Thoracic aorta (tissue), 2 donors: ENCODE data around the gene NCKAP1. TPM values are rescaled to one million over a fixed set of nuclear protein-coding genes. Genes with fewer than 3 reads are reported as not detected.
"Not testable (repeated sequence)": the region's sequence is repeated elsewhere in the genome, so short reads cannot be mapped to it uniquely, and the experiment has no call there.

ENCODE experiments used
- ATAC-seq: fragments of 150-250 bp; one replicate; pipeline ENCODE4 v1.8.0; 2017; ENCODE audit warnings: low read depth; ENCODE audit not compliant: insufficient number of reproducible peaks, low FRiP score
- DNase-seq: peaks from one replicate; pipeline ENCODE4 v3.0.0-alpha.2; 2020; ENCODE audit warnings: low spot score
- H3K27ac ChIP-seq, 2 donors: fragments of 200-600 bp; sonication (generic); 1 replicate in 1 of 2; 2 replicates in 1 of 2; pipeline ENCODE4 v1.5.1; 2016; ENCODE audit warnings: mild to moderate bottlenecking in 2 of 2, moderate library complexity in 2 of 2
- H3K27me3 ChIP-seq: fragments of 200-600 bp; sonication (generic); replicated peaks from 2 replicates; pipeline ENCODE4 v1.6.0; 2016; ENCODE audit warnings: mild to moderate bottlenecking; ENCODE audit not compliant: insufficient read depth
- H3K36me3 ChIP-seq: fragments of 200-600 bp; sonication (generic); one replicate; pipeline ENCODE4 v1.5.1; 2016
- H3K4me1 ChIP-seq, 2 donors: fragments of 200-600 bp; sonication (generic); 1 replicate in 1 of 2; 2 replicates in 1 of 2; pipeline versions ENCODE4 v1.5.1 to v1.6.0; 2016; ENCODE audit warnings: low read depth in 2 of 2, mild to moderate bottlenecking in 1 of 2; ENCODE audit not compliant: control insufficient read depth in 1 of 2
- H3K4me3 ChIP-seq: fragments of 200-600 bp; sonication (generic); 2 replicates; pipeline ENCODE4 v1.5.1; 2016; ENCODE audit warnings: mild to moderate bottlenecking
- H3K9me3 ChIP-seq: fragments of 200-600 bp; sonication (generic); 2 replicates; pipeline ENCODE4 v1.5.1; 2016
- total RNA-seq, 2 donors: library from RNA; depleted of rRNA; stranded (reverse); fragments of >200 nt; gene quantifications; one replicate each; pipeline versions ENCODE4 v1.1.0 to v1.2.3, GENCODE V29; 2016
- TF ChIP-seq, protein P1 (sequence below): fragments of 200-600 bp; sonication (generic); IDR thresholded peaks from one replicate; pipeline ENCODE4 v1.5.1; 2019; ENCODE audit warnings: antibody characterized with exemption

Gene NCKAP1
- total RNA-seq, 2 donors from 2014 or later: 116 to 159 TPM

DNA sequence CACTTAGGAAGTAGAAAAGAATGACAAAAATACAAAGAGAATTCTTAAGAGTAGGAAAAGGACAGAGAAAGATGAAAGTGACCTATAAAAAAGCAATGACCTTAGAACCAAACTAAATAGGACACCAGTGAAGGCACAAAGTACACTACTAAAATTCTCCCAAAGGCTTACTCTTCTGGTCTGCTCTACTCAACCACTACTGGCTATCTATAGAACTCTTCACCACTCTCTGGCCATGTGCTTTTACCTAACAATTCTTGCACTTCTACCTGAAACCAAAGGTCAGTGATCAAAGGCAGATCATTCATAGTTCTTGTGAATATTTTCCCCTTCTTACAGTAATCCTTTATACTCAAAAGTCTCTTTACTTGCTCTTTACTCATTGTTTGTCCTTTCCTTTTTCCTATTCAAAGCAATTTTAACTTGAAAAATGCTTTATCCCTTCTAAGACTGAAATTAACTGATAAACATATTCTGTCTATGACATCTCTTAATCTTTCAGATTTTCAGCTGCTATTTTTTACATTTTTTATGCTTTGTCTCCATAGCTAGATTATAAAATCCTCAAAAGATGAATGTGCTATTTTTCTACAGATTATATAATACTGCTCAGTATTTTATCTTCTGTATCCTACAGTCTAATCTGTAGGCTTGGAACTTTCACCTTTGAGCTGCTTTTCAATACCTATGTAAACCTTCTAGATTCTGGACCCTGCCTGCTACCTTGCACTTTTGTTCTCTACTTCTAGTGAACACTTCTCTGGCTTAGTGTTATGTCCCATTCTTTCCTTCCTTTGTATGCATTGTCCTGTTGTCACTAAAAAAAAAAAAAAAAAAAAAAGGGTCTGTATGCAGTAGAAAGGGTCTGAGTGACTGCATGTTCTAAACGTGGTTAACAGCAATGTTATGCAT is 64.6 kb downstream of the NCKAP1 start:
- peak overlapping the region in 1 of 2 donors; percentile 39 for H3K27ac ChIP-seq

DNA sequence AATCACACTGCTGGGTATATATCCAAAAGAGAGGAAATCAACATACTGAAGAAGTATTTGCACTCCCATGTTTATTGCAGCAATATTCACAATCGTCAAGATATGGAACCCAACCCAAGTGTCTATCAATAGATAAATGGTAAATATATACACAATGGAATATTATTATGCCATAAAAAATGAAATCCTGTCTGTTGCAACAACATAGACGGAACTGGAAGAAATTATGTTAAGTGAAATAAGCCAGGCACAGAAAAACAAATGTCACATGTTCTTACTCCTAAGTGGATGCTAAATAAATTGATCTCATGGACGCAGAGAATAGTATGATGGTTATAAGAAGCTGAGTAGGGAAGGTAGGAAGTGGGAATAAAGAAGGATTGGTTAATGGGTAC is 65.7 kb downstream of the NCKAP1 start:
- Histone ChIP-seq H3K27me3 (no peaks in the 10 kb centered on the region), H3K27ac (no peak overlapping the region), H3K36me3 (no peaks in the 10 kb centered on the region), H3K9me3 (no peaks in the 10 kb centered on the region), H3K4me1 (peaks cover 3 to 14% of the 10 kb centered on the region in 2 donors), H3K4me3 (no peak overlapping the region)
- ATAC-seq (no peak), DNase-seq (no peak)
- TF ChIP-seq, protein P1, sequence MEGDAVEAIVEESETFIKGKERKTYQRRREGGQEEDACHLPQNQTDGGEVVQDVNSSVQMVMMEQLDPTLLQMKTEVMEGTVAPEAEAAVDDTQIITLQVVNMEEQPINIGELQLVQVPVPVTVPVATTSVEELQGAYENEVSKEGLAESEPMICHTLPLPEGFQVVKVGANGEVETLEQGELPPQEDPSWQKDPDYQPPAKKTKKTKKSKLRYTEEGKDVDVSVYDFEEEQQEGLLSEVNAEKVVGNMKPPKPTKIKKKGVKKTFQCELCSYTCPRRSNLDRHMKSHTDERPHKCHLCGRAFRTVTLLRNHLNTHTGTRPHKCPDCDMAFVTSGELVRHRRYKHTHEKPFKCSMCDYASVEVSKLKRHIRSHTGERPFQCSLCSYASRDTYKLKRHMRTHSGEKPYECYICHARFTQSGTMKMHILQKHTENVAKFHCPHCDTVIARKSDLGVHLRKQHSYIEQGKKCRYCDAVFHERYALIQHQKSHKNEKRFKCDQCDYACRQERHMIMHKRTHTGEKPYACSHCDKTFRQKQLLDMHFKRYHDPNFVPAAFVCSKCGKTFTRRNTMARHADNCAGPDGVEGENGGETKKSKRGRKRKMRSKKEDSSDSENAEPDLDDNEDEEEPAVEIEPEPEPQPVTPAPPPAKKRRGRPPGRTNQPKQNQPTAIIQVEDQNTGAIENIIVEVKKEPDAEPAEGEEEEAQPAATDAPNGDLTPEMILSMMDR: no peak

More for the DNA sequence above, 64.6 kb downstream of the NCKAP1 start:
- no peaks in the 10 kb centered on the region for H3K9me3 ChIP-seq
- DNase-seq (no peak), ATAC-seq (no peak)
- H3K36me3 ChIP-seq: no peaks in the 10 kb centered on the region
- peaks cover 3 to 14% of the 10 kb centered on the region in 2 donors for H3K4me1 ChIP-seq
- no peaks in the 10 kb centered on the region for H3K27me3 ChIP-seq
- TF ChIP-seq, protein P1: no peak
- H3K4me3 ChIP-seq: no peak overlapping the region

DNA sequence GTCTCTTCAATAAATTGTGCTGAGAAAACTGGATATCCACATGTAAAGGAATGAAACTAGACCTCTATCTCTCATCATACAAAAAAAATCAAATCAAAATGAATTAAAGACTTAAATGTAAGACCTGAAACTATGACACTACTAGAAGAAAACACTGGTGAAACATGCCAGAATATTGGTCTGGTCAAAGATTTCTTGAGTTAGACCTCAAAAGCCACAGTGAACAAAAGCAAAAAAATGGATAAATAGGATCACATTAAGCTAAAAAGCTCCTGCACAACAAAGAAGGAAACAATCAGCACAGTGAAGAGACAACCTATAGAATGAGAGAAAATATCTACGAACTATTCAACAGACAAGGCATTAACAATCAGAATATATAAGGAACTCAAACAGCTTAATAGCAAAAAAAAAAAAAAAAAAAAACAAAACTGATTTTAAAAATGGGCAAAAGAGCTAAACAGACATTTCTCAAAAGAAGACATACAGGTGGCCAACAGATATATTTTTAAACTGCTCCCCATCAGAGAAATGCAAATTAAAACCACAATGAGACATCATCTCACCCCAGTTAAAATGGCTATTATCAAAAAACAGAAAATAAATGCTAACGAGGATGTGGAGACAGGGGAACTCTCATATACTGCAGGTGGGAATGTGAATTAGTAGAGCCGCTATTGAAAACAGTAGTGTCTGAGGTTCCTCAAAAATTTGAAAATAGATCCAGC is 66.3 kb downstream of the NCKAP1 start:
- Histone ChIP-seq H3K27ac (no peak overlapping the region), H3K27me3 (no peaks in the 10 kb centered on the region), H3K4me1 (peaks cover 3 to 14% of the 10 kb centered on the region in 2 donors), H3K9me3 (no peaks in the 10 kb centered on the region), H3K4me3 (no peak overlapping the region), H3K36me3 (no peaks in the 10 kb centered on the region)
- no peak for ATAC-seq
- DNase-seq: no peak
- TF ChIP-seq, protein P1: no peak

DNA sequence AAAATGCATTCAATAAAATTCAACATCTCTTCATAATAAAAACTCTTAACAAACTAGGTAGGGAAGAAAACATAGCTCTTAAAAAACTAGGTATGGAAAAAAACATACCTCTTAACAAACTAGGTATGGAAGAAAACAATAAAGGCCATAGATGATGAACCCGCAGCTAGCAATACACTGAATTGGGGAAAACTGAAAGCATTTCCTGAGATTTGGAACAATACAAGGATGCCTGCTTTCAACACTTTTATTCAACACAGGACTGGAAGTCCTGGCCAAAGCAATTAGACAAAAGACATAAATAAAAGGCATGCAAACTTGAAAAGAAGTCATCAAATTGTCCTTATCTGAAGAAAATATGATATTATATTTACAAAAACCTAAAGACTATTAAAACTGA is 67.8 kb downstream of the NCKAP1 start:
- ATAC-seq: no peak
- H3K4me3 ChIP-seq: no peak overlapping the region
- no peaks in the 10 kb centered on the region for H3K36me3 ChIP-seq
- no peak overlapping the region for H3K27ac ChIP-seq
- no peaks in the 10 kb centered on the region for H3K27me3 ChIP-seq
- TF ChIP-seq, protein P1: no peak
- H3K9me3 ChIP-seq: no peaks in the 10 kb centered on the region
- H3K4me1 ChIP-seq: peaks cover 3 to 14% of the 10 kb centered on the region in 2 donors
- no peak for DNase-seq

DNA sequence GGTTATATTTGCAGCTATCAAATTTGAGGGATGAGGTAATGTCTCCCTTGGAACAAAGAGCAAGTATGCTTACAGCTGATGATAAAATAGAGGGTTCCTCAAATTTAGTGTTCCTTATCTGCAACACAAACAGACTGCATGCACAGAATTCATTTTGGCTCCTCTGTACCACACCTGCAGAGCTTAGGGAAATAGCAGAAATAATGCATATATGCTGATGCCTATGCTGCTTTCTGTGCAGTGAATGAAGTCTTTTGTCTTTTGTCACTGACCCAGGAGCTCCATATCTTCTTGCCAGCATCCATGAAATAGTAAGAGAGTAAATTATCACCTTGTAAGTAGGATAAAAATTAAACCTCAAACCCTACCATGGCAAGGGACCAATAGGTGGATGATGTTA is 69.8 kb downstream of the NCKAP1 start:
- no peaks in the 10 kb centered on the region for H3K27me3 ChIP-seq
- no peaks in the 10 kb centered on the region for H3K9me3 ChIP-seq
- no peaks in the 10 kb centered on the region for H3K36me3 ChIP-seq
- no peak for ATAC-seq
- no peak for DNase-seq
- peaks cover 0 to 6% of the 10 kb centered on the region in 2 donors for H3K4me1 ChIP-seq
- TF ChIP-seq, protein P1: no peak
- no peak overlapping the region for H3K4me3 ChIP-seq
- H3K27ac ChIP-seq: no peak overlapping the region

DNA sequence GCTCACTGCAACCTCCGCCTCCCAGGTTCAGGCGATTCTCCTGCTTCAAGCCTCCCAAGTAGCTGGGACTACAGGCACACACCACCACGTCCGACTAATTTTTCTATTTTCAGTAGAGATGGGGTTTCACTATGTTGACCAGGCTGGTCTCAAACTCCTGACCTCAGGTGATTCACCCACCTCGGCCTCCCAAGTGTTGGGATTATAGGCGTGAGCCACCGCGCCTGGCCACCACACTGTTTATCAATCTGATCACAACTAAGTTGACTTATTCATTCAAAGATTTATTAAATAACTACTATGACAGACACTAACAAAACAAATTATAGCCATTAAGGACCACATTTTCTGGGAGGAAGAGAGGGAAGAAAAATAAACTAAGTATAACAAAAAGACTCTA is 71.9 kb downstream of the NCKAP1 start:
- H3K4me1 ChIP-seq, ATAC-seq, H3K4me3 ChIP-seq, H3K36me3 ChIP-seq, H3K27ac ChIP-seq, H3K27me3 ChIP-seq, H3K9me3 ChIP-seq, DNase-seq: not testable (repeated sequence)
